KOPT-K1 (cell line): Measurements from ENCODE around the gene PLA2G12A.
A peak's percentile ranks its signal among the peaks of the same experiment; 100 is the strongest.
"Not testable (repeated sequence)": the region's sequence is repeated elsewhere in the genome, so short reads cannot be mapped to it uniquely, and the experiment has no call there.

Experiments used
- H3K27ac ChIP-seq: fragments of 200-600 bp; sonication (generic); 2 replicates; pipeline ENCODE4 v1.5.1; 2016; ENCODE audit warnings: antibody characterized with exemption, mild to moderate bottlenecking, low read depth, low read length; ENCODE audit not compliant: poor library complexity, severe bottlenecking
- H3K36me3 ChIP-seq: fragments of 200-600 bp; sonication (generic); 2 replicates; pipeline ENCODE4 v1.5.1; 2017; ENCODE audit warnings: antibody characterized with exemption, mild to moderate bottlenecking, low read length, moderate library complexity; ENCODE audit not compliant: insufficient read depth
- H3K9me3 ChIP-seq: fragments of 200-600 bp; sonication (generic); 2 replicates; pipeline ENCODE4 v1.5.1; 2017; ENCODE audit warnings: antibody characterized with exemption, low read length, mild to moderate bottlenecking; ENCODE audit not compliant: insufficient read depth, poor library complexity, severe bottlenecking

The PLA2G12A gene

DNA sequence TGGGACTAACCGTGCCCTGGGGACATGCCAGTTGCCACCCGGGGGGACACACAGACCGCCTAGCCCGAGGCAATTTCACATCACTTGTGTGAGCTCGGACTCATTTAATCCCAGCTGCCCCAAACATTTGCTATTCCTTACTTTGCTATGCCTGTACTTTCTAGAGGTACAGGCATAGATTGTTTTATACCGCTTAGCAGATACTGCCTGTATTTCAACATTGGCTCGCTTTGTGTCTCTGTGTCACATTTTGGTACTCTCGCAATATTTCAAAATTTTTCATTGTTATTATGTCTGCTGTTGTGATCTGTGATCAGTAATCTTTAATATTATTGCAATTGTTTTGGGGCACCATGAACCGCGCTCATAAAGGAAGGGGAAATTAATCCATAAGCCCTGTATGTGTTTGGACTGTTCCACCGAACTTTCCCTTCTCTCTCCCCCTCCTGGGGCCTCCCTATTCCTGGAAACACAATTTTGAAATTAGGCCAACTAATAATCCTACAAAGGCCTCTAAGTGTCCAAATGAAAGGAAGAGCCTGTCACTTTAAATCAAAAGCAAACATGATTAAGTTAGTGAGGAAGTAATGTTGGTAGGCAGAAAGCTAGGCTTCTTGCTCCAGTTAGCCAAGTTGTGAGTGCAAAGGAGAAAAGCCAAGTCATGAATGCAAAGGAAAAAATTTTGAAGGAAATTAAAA is 26.1 kb downstream of the PLA2G12A start:
- Histone ChIP-seq H3K36me3 (peaks cover 8% of the 10 kb centered on the region), H3K27ac (peak overlapping the region; percentile 72), H3K9me3 (no peaks in the 10 kb centered on the region)

DNA sequence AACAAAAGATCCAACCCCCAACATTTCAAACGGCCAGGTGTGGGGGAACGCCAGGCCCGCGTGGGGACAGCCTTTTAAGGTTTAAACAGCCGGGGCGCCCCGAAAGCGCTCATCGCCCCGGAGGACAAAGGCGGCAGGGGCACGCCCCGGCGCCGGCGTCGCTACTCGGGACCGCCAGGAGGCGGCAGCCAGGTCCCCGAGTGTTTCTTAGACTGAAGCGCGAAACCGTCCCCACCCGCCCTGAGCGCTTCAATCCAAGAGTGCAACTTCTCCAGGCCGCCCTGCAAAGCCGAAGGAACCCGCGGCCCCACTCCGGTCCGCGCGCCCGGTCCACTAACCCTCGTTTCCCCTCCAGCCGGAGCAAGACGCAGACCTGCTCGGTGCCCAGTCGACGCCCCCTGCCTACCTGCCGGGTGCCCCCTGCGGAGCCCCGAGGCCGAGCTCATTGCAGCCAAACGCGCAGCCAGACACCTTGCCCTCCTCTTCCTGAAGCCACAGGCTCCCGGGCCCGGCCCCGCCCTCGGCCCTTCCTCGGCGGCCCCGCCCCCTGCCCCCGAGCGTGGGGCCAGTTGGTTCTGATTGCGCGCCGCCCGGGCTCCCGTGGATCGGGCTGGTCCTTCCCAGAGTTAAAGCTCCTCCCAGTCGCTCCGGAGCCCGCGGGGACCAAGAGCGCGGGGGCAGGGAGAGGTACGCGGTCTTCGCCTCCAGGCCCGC is 26.8 kb downstream of the PLA2G12A start, which contains the start of gene CASP6:
TSS of gene CASP6 (minus strand) at position 496 of the 714 bp plus-strand sequence. CDS start at position 446, 50 bp downstream.
- Histone ChIP-seq H3K36me3 (peaks cover 8% of the 10 kb centered on the region), H3K27ac (peak within 1 kb of the TSS; percentile 72)

DNA sequence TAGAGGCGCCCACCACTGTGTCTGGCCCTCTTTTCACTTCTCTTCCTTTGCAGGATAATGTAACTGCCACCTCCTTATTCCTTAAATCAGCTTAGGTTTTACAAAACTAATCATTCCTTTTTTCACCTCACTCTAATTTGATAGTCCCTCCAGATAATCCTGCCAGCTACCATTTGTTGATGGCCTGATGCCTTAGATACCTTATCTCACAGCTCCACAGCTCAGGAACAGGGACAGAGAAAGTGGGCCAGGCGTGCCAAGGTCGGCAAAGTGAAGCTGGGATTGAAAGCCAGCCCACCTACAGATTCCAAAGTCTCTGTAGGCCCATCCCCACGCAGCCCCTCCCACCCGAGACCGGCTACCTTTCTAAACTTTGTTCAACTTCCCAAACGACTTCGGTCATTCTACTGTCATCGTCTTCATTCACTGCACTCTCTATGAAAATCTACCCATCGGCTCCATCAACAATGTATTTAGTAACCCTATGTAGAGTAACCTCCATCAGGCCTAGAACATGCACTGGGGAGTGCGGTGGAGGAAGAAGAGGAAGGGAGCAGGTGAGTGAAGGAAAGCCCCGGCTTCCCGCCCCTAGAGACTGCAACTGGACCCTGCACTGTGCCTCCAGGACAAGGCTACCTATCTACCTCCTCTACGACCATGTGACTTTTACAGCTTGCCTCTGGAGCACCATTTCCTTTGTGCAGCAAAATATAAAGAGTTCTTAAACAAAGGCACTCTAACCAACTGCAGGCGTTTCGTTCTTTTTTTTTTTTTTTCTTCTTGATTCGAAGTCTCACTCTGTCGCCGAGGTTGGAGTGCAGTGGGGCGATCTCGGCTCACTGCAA is 28.1 kb downstream of the PLA2G12A start:
- no peaks in the 10 kb centered on the region for H3K9me3 ChIP-seq
- H3K27ac ChIP-seq: peak overlapping the region; percentile 72
- H3K36me3 ChIP-seq: peaks cover 21% of the 10 kb centered on the region

More for the DNA sequence above, 26.8 kb downstream of the PLA2G12A start, which contains the start of gene CASP6:
- H3K9me3 ChIP-seq: no peaks in the 10 kb centered on the region

DNA sequence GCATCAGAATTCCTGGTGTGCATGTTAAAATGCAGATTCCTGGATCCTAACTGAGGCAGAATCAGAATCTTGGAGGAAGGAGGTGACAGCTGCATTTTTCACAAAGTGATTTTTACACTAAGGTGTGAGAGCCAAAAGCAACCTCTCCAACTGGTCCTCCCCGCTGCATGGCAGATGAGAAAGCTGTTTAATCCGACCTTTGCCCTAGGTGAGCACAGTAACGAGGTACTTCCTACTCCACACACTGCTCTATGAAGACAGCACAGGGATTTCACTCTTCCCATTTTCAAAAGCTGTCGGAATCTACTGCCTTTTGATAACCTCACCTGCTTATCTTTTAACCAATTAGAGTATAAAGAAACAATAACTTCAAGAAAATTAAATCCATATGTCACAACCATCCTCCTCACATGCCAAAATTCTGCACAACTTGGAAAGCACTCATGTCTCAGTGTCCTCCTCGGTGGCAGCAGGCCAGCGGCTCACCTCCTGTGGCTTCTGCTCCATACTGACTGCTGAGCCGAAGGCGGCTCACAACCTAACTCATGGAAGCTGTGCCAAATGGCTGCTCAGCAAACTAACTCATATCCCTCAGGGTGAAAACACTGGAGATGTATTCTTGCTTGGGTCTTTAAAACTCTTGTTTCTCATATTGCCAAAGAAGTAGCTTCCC is 30.2 kb downstream of the PLA2G12A start:
- Histone ChIP-seq H3K36me3 (peaks cover 42% of the 10 kb centered on the region), H3K27ac (no peak overlapping the region), H3K9me3 (no peaks in the 10 kb centered on the region)

DNA sequence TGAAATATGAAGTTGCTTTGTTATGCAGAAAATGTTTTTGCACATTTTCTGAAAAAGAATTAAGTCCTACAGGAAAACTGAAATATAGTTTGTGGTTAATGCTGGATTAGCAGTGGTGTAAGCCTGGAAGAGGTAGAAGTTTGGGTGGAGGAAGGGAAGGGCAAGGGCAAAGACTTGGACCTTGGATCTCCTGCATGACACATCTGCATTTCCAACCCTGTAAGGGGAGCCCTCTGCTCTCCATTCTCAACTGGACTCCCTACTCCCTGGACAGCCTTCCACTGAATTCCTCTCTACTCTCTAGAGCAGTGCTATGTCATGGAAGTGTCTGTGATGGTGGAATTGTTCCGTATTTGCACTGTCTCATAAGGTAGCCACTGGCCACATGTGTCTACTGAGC is 31.2 kb downstream of the PLA2G12A start:
- Histone ChIP-seq H3K27ac (no peak overlapping the region), H3K9me3 (no peaks in the 10 kb centered on the region), H3K36me3 (peaks cover 53% of the 10 kb centered on the region)

DNA sequence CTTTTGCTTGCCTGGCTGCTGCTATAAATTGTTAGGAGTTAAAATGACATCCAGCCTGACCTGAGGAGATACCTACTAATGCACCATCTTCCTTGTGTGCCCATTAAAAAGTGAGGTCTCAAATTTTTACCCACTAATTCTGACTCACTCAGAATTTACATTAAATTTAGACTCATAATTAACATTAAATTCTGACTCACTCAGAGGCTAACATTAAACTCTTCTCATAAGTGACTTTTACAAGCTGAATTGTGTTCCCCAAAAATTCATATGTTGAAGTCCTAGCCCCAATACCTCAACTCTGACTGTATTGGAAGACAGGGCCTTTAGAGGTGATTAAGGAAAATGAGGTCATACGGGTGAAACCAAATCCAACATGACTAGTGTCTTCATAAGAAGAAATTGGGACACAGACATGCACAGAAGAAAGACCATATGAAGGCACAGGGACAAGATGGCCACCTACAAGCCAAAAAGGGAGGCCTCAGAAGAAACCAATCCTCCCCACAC is 38.4 kb downstream of the PLA2G12A start:
- no peaks in the 10 kb centered on the region for H3K9me3 ChIP-seq
- H3K27ac ChIP-seq: peak overlapping the region; percentile 23
- peaks cover 93% of the 10 kb centered on the region for H3K36me3 ChIP-seq

DNA sequence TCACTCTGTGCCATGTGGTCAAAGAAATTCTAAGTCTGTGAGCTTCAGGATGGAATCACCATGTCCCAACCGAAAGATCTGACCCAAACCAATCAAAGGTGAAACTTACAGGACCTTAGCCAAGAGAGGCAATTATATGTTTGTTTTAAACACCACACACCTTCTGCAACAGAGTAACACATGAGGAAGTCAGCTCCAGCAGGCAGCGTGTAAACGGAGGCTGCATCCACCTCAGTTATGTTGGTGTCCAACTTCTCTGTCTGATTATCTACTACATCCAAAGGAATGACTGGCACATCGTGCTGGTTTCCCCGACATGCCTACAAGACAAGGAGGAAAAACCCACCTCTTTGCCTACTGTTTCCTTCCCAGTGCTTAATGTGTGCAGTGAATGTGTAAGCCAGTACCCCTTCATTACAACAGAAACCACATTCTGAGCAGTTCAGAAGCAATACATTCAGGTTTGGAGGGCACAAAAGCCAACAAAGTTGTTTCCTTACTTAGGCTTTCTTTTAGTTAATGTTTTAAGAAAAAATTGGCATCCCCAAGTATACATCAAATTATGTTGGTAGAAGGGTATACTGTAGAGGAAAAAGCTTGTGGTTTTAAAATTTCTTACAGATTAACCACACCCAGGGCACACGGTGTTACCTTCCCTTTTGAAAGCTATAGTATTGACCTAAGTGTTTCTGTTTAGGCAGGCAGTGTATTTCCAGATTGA is 39.0 kb downstream of the PLA2G12A start:
- Histone ChIP-seq H3K36me3 (peaks cover 93% of the 10 kb centered on the region), H3K9me3 (no peaks in the 10 kb centered on the region), H3K27ac (peak overlapping the region; percentile 22)

DNA sequence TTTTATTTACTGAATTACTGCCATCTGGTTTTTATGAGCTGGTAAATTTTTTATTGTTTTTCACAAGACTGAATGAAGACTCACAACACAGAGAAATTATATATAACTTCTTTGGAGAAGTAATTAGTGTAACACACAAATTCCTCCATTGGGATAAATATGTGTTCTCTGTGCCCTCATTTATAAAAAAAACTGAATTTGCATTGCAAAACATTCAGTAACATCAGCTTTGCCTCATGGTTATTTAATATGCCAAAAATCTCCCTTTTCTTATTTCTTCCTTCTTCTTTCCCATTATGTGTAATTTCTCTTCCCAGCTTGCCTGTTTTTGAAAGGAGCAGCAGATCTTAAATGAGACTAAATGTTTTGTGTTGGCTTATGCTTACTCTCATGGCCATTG is 45.1 kb downstream of the PLA2G12A start:
- Histone ChIP-seq H3K27ac (no peak overlapping the region), H3K36me3 (peaks cover 86% of the 10 kb centered on the region)

DNA sequence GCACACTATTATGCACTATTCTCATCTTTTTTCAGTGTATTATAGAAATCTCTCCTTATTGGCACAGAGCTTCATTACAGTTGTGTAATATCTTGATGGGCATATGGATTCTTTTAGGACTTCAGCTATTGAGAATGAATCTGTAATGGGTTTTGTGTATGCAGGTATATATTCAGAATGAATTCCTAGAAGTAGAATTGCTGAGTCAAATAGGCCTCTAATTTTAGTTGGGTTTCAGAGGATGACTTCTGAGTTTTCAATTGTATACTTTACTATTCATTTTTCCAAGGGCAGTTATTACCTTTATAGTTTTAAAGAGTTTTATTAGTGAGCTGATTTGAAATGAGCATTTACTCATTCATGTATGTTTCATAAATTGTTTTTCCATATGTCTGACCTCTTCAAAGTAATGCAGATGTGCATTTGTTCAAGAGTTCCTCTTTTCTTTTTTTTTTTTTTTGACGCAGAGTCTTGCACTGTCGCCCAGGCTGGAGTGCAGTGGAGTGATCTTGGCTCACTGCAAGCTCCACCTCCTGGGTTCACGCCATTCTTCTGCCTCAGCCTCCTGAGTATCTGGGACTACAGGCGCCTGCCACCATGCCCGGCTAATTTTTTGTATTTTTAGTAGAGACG is 46.1 kb downstream of the PLA2G12A start:
- Histone ChIP-seq H3K9me3 (peaks cover 3% of the 10 kb centered on the region), H3K36me3 (peaks cover 76% of the 10 kb centered on the region), H3K27ac (no peak overlapping the region)

More for the DNA sequence above, 45.1 kb downstream of the PLA2G12A start:
- no peaks in the 10 kb centered on the region for H3K9me3 ChIP-seq

DNA sequence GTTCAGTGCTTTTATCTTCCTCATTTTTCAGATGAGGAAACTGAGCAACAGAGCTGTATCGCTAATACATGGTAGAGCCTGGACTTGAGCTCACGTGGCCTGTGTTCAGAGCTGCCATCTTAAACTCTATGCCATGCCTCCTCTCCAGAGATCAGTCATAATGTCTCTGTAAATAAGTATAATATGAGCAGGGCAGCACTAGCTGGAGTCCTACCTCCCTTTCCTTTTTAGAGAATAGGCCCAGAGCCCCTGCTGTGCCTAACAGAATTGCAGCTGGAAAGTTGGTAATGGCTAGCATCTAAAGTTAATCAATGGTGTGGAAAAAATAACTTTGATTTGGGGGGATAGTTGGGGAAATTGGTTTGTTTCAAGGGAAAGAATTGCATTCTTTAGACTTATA is 47.0 kb downstream of the PLA2G12A start:
- Histone ChIP-seq H3K9me3 (peaks cover 9% of the 10 kb centered on the region), H3K27ac (no peak overlapping the region), H3K36me3 (peaks cover 70% of the 10 kb centered on the region)

DNA sequence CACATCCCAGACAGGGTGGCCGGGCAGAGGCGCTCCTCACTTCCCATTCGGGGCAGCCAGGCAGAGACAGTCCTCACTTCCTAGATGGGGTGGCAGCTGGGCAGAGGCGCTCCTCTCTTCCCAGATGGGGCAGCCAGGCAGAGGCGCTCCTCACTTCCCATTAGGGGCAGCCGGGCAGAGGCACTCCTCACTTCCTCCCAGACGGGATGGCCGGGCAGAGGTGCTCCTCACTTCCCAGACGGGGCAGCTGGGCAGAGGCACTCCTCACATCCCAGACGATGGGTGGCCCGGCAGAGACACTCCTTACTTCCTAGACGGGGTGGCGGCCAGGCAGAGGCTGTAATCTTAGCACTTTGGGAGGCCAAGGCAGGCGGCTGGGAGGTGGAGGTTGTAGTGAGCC is 50.9 kb downstream of the PLA2G12A start:
- H3K27ac ChIP-seq: not testable (repeated sequence)
- peaks cover 15% of the 10 kb centered on the region for H3K9me3 ChIP-seq
- H3K36me3 ChIP-seq: peaks cover 38% of the 10 kb centered on the region

DNA sequence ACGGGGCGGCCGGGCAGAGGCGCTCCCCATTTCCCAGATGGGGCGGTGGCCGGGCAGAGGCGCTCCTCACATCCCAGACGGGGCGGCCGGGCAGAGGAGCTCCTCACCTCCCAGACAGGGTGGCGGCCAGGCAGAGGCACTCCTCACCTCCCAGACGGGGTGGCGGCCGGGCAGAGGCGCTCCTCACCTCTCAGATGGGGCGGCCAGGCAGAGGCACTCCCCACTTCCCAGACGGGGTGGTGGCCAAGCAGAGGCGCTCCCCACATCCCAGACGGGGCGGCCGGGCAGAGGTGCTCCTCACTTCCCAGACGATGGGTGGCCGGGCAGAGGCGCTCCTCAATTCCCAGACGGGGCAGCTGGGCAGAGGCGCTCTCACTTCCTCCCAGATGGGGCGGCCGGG is 51.4 kb downstream of the PLA2G12A start:
- Histone ChIP-seq H3K36me3 (peaks cover 36% of the 10 kb centered on the region), H3K9me3 (peaks cover 15% of the 10 kb centered on the region)
- not testable (repeated sequence) for H3K27ac ChIP-seq

DNA sequence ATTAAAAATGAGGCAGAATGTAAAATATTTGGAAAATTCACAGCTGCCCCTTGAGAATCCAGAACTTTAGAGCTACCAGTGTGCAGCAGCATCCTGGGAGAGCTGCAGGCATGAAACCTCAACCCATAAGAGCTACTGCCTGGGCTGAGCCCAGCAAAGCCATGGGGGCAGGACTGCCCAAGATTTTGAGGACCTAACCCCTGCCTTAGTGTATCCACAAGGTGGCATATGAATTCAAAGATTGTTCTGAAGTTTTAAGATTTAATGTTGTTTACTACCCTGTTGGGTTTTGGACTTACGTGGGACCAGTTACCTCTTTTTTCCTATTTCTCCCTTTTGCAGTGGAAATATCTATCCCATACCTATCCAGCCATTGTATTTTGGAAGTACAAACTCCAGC is 53.0 kb downstream of the PLA2G12A start:
- H3K36me3 ChIP-seq: peaks cover 30% of the 10 kb centered on the region

More for the DNA sequence above, 53.0 kb downstream of the PLA2G12A start:
- Histone ChIP-seq H3K27ac (no peak overlapping the region), H3K9me3 (peaks cover 15% of the 10 kb centered on the region)
